HG03558 (cell line): Measurements from ENCODE around the gene ITGBL1.

Experiments
- ATAC-seq: cut with Tn5 transposase; IDR thresholded peaks from one replicate; pipeline ENCODE4 v1.9.1; 2021; ENCODE audit warnings: moderate number of reproducible peaks; ENCODE audit not compliant: unreplicated experiment; ENCODE audit errors: extremely low read depth

Gene ITGBL1

GRCh38 chr13:101554420-101555125 is 102.1 kb downstream of the ITGBL1 start:
- no peak for ATAC-seq

GRCh38 chr13:101555610-101556009 is 103.1 kb downstream of the ITGBL1 start:
- no peak for ATAC-seq

GRCh38 chr13:101556676-101557123 is 104.2 kb downstream of the ITGBL1 start:
- no peak for ATAC-seq

GRCh38 chr13:101565317-101565716 is 112.8 kb downstream of the ITGBL1 start:
- ATAC-seq: no peak

- no peak for ATAC-seq
Measured at GRCh38 chr13:101567841-101568240, 115.4 kb downstream of the ITGBL1 start.

GRCh38 chr13:101569807-101570206 is 117.3 kb downstream of the ITGBL1 start:
- ATAC-seq: no peak

GRCh38 chr13:101570410-101570809 is 117.9 kb downstream of the ITGBL1 start:
- ATAC-seq: no peak

- no peak for ATAC-seq
Measured at GRCh38 chr13:101572456-101572855, 120.0 kb downstream of the ITGBL1 start.

- ATAC-seq: no peak
Measured at GRCh38 chr13:101575581-101575980, 123.1 kb downstream of the ITGBL1 start.

- ATAC-seq: no peak
Measured at GRCh38 chr13:101576455-101576854, 124.0 kb downstream of the ITGBL1 start.

GRCh38 chr13:101576977-101577376 is 124.5 kb downstream of the ITGBL1 start:
- no peak for ATAC-seq

GRCh38 chr13:101579281-101579802 is 126.9 kb downstream of the ITGBL1 start:
- ATAC-seq: no peak

- no peak for ATAC-seq
Measured at GRCh38 chr13:101584331-101584730, 131.9 kb downstream of the ITGBL1 start.

- ATAC-seq: no peak
Measured at GRCh38 chr13:101590479-101590878, 138.0 kb downstream of the ITGBL1 start.

- no peak for ATAC-seq
Measured at GRCh38 chr13:101594936-101595335, 142.5 kb downstream of the ITGBL1 start.

GRCh38 chr13:101596803-101597202 is 144.3 kb downstream of the ITGBL1 start:
- ATAC-seq: no peak

GRCh38 chr13:101611491-101612475 is 159.3 kb downstream of the ITGBL1 start:
- no peak for ATAC-seq

- no peak for ATAC-seq
Measured at GRCh38 chr13:101612735-101613134, 160.3 kb downstream of the ITGBL1 start.

GRCh38 chr13:101614491-101614890 is 162.0 kb downstream of the ITGBL1 start:
- no peak for ATAC-seq

- ATAC-seq: no peak
Measured at GRCh38 chr13:101618440-101619187, 166.1 kb downstream of the ITGBL1 start.
